GM19351 (cell line): ENCODE measurements around the gene PTPN6.

Source experiments
- ATAC-seq: cut with Tn5 transposase; IDR thresholded peaks from one replicate; pipeline ENCODE4 v1.9.1; 2021; ENCODE audit warnings: mild to moderate bottlenecking, moderate library complexity; ENCODE audit not compliant: unreplicated experiment

PTPN6 gene

GRCh38 chr12:6938353-6939190, 12.6 kb upstream of the PTPN6 start:
- ATAC-seq: no peak

GRCh38 chr12:6939191-6939540, 12.0 kb upstream of the PTPN6 start:
- ATAC-seq: no peak

- no peak for ATAC-seq
Observed at GRCh38 chr12:6941267-6941666, 9.9 kb upstream of the PTPN6 start.

GRCh38 chr12:6941782-6942181, 9.4 kb upstream of the PTPN6 start:
- ATAC-seq: no peak

- ATAC-seq: no peak
Observed at GRCh38 chr12:6942331-6942665, 8.9 kb upstream of the PTPN6 start.

GRCh38 chr12:6943389-6943721, 7.8 kb upstream of the PTPN6 start:
- peak; percentile 18 for ATAC-seq

- peak; percentile 37 for ATAC-seq
Observed at GRCh38 chr12:6943722-6944380, 7.3 kb upstream of the PTPN6 start, which contains the start of the genes C12orf57 and RNU7-1. C12orf57 (plus strand) TSS chr12:6944022; CDS start chr12:6944122, 100 bp downstream. RNU7-1 (plus strand) TSS chr12:6943816.

- ATAC-seq: peak; percentile 43
Observed at GRCh38 chr12:6944381-6945186, 6.6 kb upstream of the PTPN6 start.

GRCh38 chr12:6945613-6946012, 5.5 kb upstream of the PTPN6 start:
- ATAC-seq: no peak

- no peak for ATAC-seq
Observed at GRCh38 chr12:6946033-6946919, 4.9 kb upstream of the PTPN6 start.

GRCh38 chr12:6946920-6947374, 4.2 kb upstream of the PTPN6 start:
- ATAC-seq: no peak

- no peak for ATAC-seq
Observed at GRCh38 chr12:6947615-6948014, 3.5 kb upstream of the PTPN6 start.

GRCh38 chr12:6948873-6949594, 2.1 kb upstream of the PTPN6 start:
- ATAC-seq: no peak

GRCh38 chr12:6950401-6950801, 755 bp upstream of the PTPN6 start:
- no peak for ATAC-seq

GRCh38 chr12:6951551-6952120, 480 bp downstream of the PTPN6 start:
- no peak for ATAC-seq

- no peak for ATAC-seq
Observed at GRCh38 chr12:6952121-6952862, 1.1 kb downstream of the PTPN6 start.

GRCh38 chr12:6952863-6953441, 1.8 kb downstream of the PTPN6 start:
- ATAC-seq: no peak

- ATAC-seq: peak; percentile 49
Observed at GRCh38 chr12:6953442-6954315, 2.5 kb downstream of the PTPN6 start.
